ENCODE results near the gene DNAH12. TPM values are rescaled to one million over a fixed set of nuclear protein-coding genes. Genes with fewer than 3 reads are reported as not detected.

Gene DNAH12
- total and polyA plus RNA-seq, 2 donors from 2014 or later, result 0.38 TPM; not detected in 1

GRCh38 chr3:57268416-57268815 lies 275.7 kb downstream of the DNAH12 start:
- intact Hi-C loops (cut with DNase I), result no loop called here
- Histone ChIP-seq H3K4me1 (ENCODE audit: control insufficient read depth in 2 of 3, insufficient read depth in 2 of 3, low read depth in 1 of 3, low read length in 3 of 3) (no peaks in the 10 kb centered on the region), H3K4me3 (ENCODE audit: low read length in 3 of 3) (no peak overlapping the region), H3K27ac (ENCODE audit: low read depth in 2 of 2, low read length in 2 of 2) (no peak overlapping the region), H3K36me3 (ENCODE audit: control insufficient read depth in 2 of 3, insufficient read depth in 3 of 3, low read length in 3 of 3) (peaks cover 10 to 21% (median 17%) of the 10 kb centered on the region in 3 donors), H3K27me3 (ENCODE audit: control insufficient read depth, insufficient read depth, low read length) (no peaks in the 10 kb centered on the region), H3K9ac (ENCODE audit: low read length in 3 of 3) (no peak overlapping the region), H3K9me3 (ENCODE audit: control insufficient read depth in 2 of 3, insufficient read depth in 1 of 3, low read length in 3 of 3) (no peaks in the 10 kb centered on the region)
- FAIRE-seq (no peak), DNase-seq (no peak)
- TF ChIP-seq CTCF (IDR thresholded peaks at IDR 0.05; ENCODE audit: borderline replicate concordance, extremely low read depth, insufficient read depth), result no peak

GRCh38 chr3:57261929-57262328 lies 282.2 kb downstream of the DNAH12 start:
- no peaks in the 10 kb centered on the region for H3K27me3 ChIP-seq (ENCODE audit: control insufficient read depth, insufficient read depth, low read length)
- H3K4me1 ChIP-seq (ENCODE audit: control insufficient read depth in 2 of 3, insufficient read depth in 2 of 3, low read depth in 1 of 3, low read length in 3 of 3), result no peaks in the 10 kb centered on the region
- intact Hi-C loops (cut with DNase I), result no loop called here
- H3K27ac ChIP-seq (ENCODE audit: low read depth in 2 of 2, low read length in 2 of 2), result no peak overlapping the region
- no peak overlapping the region for H3K4me3 ChIP-seq (ENCODE audit: low read length in 3 of 3)
- H3K36me3 ChIP-seq (ENCODE audit: control insufficient read depth in 2 of 3, insufficient read depth in 3 of 3, low read length in 3 of 3), result peaks cover 15 to 34% (median 16%) of the 10 kb centered on the region in 3 donors
- no peak overlapping the region for H3K9ac ChIP-seq (ENCODE audit: low read length in 3 of 3)
- DNase-seq, result no peak
- FAIRE-seq, result no peak
- TF ChIP-seq CTCF (IDR thresholded peaks at IDR 0.05; ENCODE audit: borderline replicate concordance, extremely low read depth, insufficient read depth), result no peak
- H3K9me3 ChIP-seq (ENCODE audit: control insufficient read depth in 2 of 3, insufficient read depth in 1 of 3, low read length in 3 of 3), result no peaks in the 10 kb centered on the region

- no peak for FAIRE-seq
- peaks cover 13 to 34% (median 16%) of the 10 kb centered on the region in 3 donors for H3K36me3 ChIP-seq (ENCODE audit: control insufficient read depth in 2 of 3, insufficient read depth in 3 of 3, low read length in 3 of 3)
- no peak for TF ChIP-seq CTCF (IDR thresholded peaks at IDR 0.05; ENCODE audit: borderline replicate concordance, extremely low read depth, insufficient read depth)
- H3K4me1 ChIP-seq (ENCODE audit: control insufficient read depth in 2 of 3, insufficient read depth in 2 of 3, low read depth in 1 of 3, low read length in 3 of 3), result no peaks in the 10 kb centered on the region
- H3K4me3 ChIP-seq (ENCODE audit: low read length in 3 of 3), result no peak overlapping the region
- no peak overlapping the region for H3K9ac ChIP-seq (ENCODE audit: low read length in 3 of 3)
- no peak for DNase-seq
- no peak overlapping the region for H3K27ac ChIP-seq (ENCODE audit: low read depth in 2 of 2, low read length in 2 of 2)
- intact Hi-C loops (cut with DNase I), result no loop called here
- no peaks in the 10 kb centered on the region for H3K27me3 ChIP-seq (ENCODE audit: control insufficient read depth, insufficient read depth, low read length)
- H3K9me3 ChIP-seq (ENCODE audit: control insufficient read depth in 2 of 3, insufficient read depth in 1 of 3, low read length in 3 of 3), result no peaks in the 10 kb centered on the region
Measured at GRCh38 chr3:57261119-57261518, 283.0 kb downstream of the DNAH12 start.

GRCh38 chr3:57257678-57258077 lies 286.5 kb downstream of the DNAH12 start:
- no peak overlapping the region for H3K4me3 ChIP-seq (ENCODE audit: low read length in 3 of 3)
- no peak for TF ChIP-seq CTCF (IDR thresholded peaks at IDR 0.05; ENCODE audit: borderline replicate concordance, extremely low read depth, insufficient read depth)
- peaks cover 5 to 32% (median 10%) of the 10 kb centered on the region in 3 donors for H3K36me3 ChIP-seq (ENCODE audit: control insufficient read depth in 2 of 3, insufficient read depth in 3 of 3, low read length in 3 of 3)
- DNase-seq (no peak), FAIRE-seq (no peak)
- H3K27me3 ChIP-seq (ENCODE audit: control insufficient read depth, insufficient read depth, low read length), result no peaks in the 10 kb centered on the region
- no peaks in the 10 kb centered on the region for H3K4me1 ChIP-seq (ENCODE audit: control insufficient read depth in 2 of 3, insufficient read depth in 2 of 3, low read depth in 1 of 3, low read length in 3 of 3)
- no peak overlapping the region for H3K9ac ChIP-seq (ENCODE audit: low read length in 3 of 3)
- no peaks in the 10 kb centered on the region for H3K9me3 ChIP-seq (ENCODE audit: control insufficient read depth in 2 of 3, insufficient read depth in 1 of 3, low read length in 3 of 3)
- H3K27ac ChIP-seq (ENCODE audit: low read depth in 2 of 2, low read length in 2 of 2), result no peak overlapping the region
- intact Hi-C loops (cut with DNase I), result no loop called here

All from kidney (tissue), 14 donors.